NB4 (cell line): Measurements from ENCODE around the gene C1RL.

Source experiments
- CTCF ChIP-seq: IDR thresholded peaks from one replicate; pipeline ENCODE4 v1.5.1; 2012; ENCODE audit warnings: low read depth, low read length
- MAX ChIP-seq: IDR thresholded peaks from 2 replicates; pipeline ENCODE4 v1.6.1; 2011; ENCODE audit warnings: low read depth, low read length
- POLR2A ChIP-seq: IDR thresholded peaks from 2 replicates; pipeline ENCODE4 v1.6.1; 2011; ENCODE audit warnings: mild to moderate bottlenecking; ENCODE audit not compliant: insufficient read length; ENCODE audit errors: extremely low read depth

- no peak for TF ChIP-seq CTCF
- no peak for TF ChIP-seq POLR2A
- TF ChIP-seq MAX = no peak
Observed at GRCh38 chr12:7079826-7080125, 29.2 kb downstream of the C1RL start.
